Stimulated activated CD8-positive, alpha-beta memory T cell treated with anti-CD3 and anti-CD28 coated beads, Interleukin-4, amount 100 ng/mL, for 24 hours (primary cell): Measurements from ENCODE around the gene SGSM2.

Experiments
- DNase-seq: peaks from one replicate; pipeline ENCODE4 v3.0.0-alpha.2; 2020; ENCODE audit warnings: low read depth

SGSM2 gene

GRCh38 chr17:2427215-2427614, 89.9 kb downstream of the SGSM2 start:
- DNase-seq = no peak

- no peak for DNase-seq
Measured at GRCh38 chr17:2427910-2428309, 90.6 kb downstream of the SGSM2 start.
